NCI-H187 treated with DMSO at 0.1 percent for 48 hours (cell line): ENCODE results near the gene EPS8.
"Not testable (repeated sequence)": the region's sequence is repeated elsewhere in the genome, so short reads cannot be mapped to it uniquely, and the experiment has no call there.

Source experiments
- DNase-seq: peaks from one replicate; lab custom pipeline; 2025; lab: John Stamatoyannopoulos, UW

The EPS8 gene

GRCh38 chr12:15797818-15798217, 8.6 kb upstream of the EPS8 start:
- no peak for DNase-seq

- DNase-seq: no peak
These were observed 7.4 kb upstream of the EPS8 start for GRCh38 chr12:15796493-15797141.

GRCh38 chr12:15794836-15795235, 5.6 kb upstream of the EPS8 start:
- no peak for DNase-seq

- DNase-seq: no peak
These were observed 5.0 kb upstream of the EPS8 start for GRCh38 chr12:15794196-15794595.

GRCh38 chr12:15788233-15789219, 662 bp downstream of the EPS8 start:
- DNase-seq: no peak

- no peak for DNase-seq
These were observed 1.4 kb downstream of the EPS8 start for GRCh38 chr12:15787778-15788177.

GRCh38 chr12:15786772-15787171, 2.4 kb downstream of the EPS8 start:
- no peak for DNase-seq

GRCh38 chr12:15783288-15783687, 5.9 kb downstream of the EPS8 start:
- no peak for DNase-seq

GRCh38 chr12:15782667-15783066, 6.5 kb downstream of the EPS8 start:
- no peak for DNase-seq

- DNase-seq: no peak
These were observed 9.3 kb downstream of the EPS8 start for GRCh38 chr12:15779925-15780324.

GRCh38 chr12:15778126-15778525, 11.1 kb downstream of the EPS8 start:
- DNase-seq: no peak

GRCh38 chr12:15777355-15778012, 11.7 kb downstream of the EPS8 start:
- no peak for DNase-seq

GRCh38 chr12:15776532-15776931, 12.7 kb downstream of the EPS8 start:
- DNase-seq: no peak

GRCh38 chr12:15774819-15775218, 14.4 kb downstream of the EPS8 start:
- no peak for DNase-seq

- DNase-seq: no peak
These were observed 16.7 kb downstream of the EPS8 start for GRCh38 chr12:15772405-15773018.

- no peak for DNase-seq
These were observed 18.6 kb downstream of the EPS8 start for GRCh38 chr12:15770581-15770980.

GRCh38 chr12:15770021-15770420, 19.2 kb downstream of the EPS8 start:
- no peak for DNase-seq

GRCh38 chr12:15769586-15769985, 19.6 kb downstream of the EPS8 start:
- no peak for DNase-seq

- DNase-seq: no peak
These were observed 21.9 kb downstream of the EPS8 start for GRCh38 chr12:15767301-15767700.

- no peak for DNase-seq
These were observed 25.9 kb downstream of the EPS8 start for GRCh38 chr12:15763328-15763727.

- DNase-seq: not testable (repeated sequence)
These were observed 27.0 kb downstream of the EPS8 start for GRCh38 chr12:15762162-15762561.

GRCh38 chr12:15757553-15758255, 31.5 kb downstream of the EPS8 start:
- DNase-seq: no peak
